ENCODE measurements around the gene RASGRF1. TPM values are rescaled to one million over a fixed set of nuclear protein-coding genes. Genes with fewer than 3 reads are reported as not detected.

The RASGRF1 gene
- total RNA-seq, 1 donor from 2014 or later: 0.31 TPM

- DNase-seq: no peak
Measured at GRCh38 chr15:79101866-79102581, 11.4 kb upstream of the RASGRF1 start.

GRCh38 chr15:79099692-79100091 lies 9.1 kb upstream of the RASGRF1 start:
- DNase-seq: peak; percentile 3

- peak; percentile 5 for DNase-seq
Measured at GRCh38 chr15:79094611-79095021, 4.0 kb upstream of the RASGRF1 start.

GRCh38 chr15:79093352-79093935 lies 2.9 kb upstream of the RASGRF1 start:
- DNase-seq: no peak

- no peak for DNase-seq
Measured at GRCh38 chr15:79092382-79092781, 1.8 kb upstream of the RASGRF1 start.

- DNase-seq: peak; percentile 16
Measured at GRCh38 chr15:79091204-79091867, 756 bp upstream of the RASGRF1 start.

- peak; percentile 3 for DNase-seq
Measured at GRCh38 chr15:79089890-79090486, 592 bp downstream of the RASGRF1 start.

- no peak for DNase-seq
Measured at GRCh38 chr15:79089331-79089889, 1.2 kb downstream of the RASGRF1 start.

GRCh38 chr15:79088426-79089205 lies 2.0 kb downstream of the RASGRF1 start:
- no peak for DNase-seq

GRCh38 chr15:79086814-79087213 lies 3.8 kb downstream of the RASGRF1 start:
- no peak for DNase-seq

GRCh38 chr15:79084308-79084968 lies 6.1 kb downstream of the RASGRF1 start:
- peak; percentile 24 for DNase-seq

- peak; percentile 21 for DNase-seq
Measured at GRCh38 chr15:79083154-79083553, 7.4 kb downstream of the RASGRF1 start.

- no peak for DNase-seq
Measured at GRCh38 chr15:79082363-79083070, 8.1 kb downstream of the RASGRF1 start.

GRCh38 chr15:79078763-79079410 lies 11.7 kb downstream of the RASGRF1 start:
- DNase-seq: no peak

- no peak for DNase-seq
Measured at GRCh38 chr15:79078003-79078402, 12.6 kb downstream of the RASGRF1 start.

- no peak for DNase-seq
Measured at GRCh38 chr15:79076661-79077060, 13.9 kb downstream of the RASGRF1 start.

- no peak for DNase-seq
Measured at GRCh38 chr15:79075256-79075655, 15.3 kb downstream of the RASGRF1 start.

GRCh38 chr15:79073336-79073735 lies 17.2 kb downstream of the RASGRF1 start:
- no peak for DNase-seq

- DNase-seq: peak; percentile 18
Measured at GRCh38 chr15:79071901-79072300, 18.7 kb downstream of the RASGRF1 start.

- DNase-seq: no peak
Measured at GRCh38 chr15:79068790-79069189, 21.8 kb downstream of the RASGRF1 start.
